Loucy (cell line): ENCODE measurements around the gene MACROD1.

Experiments
- H2AFZ ChIP-seq: fragments of 200-600 bp; sonication (generic); 2 replicates; pipeline ENCODE4 v1.6.0; 2016; ENCODE audit warnings: antibody characterized with exemption, mild to moderate bottlenecking, low read length, moderate library complexity
- H3F3A ChIP-seq: fragments of 200-600 bp; 2 replicates; pipeline ENCODE4 v1.6.0; 2016; ENCODE audit warnings: antibody characterized with exemption, low read depth, mild to moderate bottlenecking
- H3K27me3 ChIP-seq: fragments of 200-600 bp; sonication (generic); 2 replicates; pipeline ENCODE4 v1.6.1; 2014; ENCODE audit warnings: low read length, mild to moderate bottlenecking; ENCODE audit not compliant: insufficient read depth, poor library complexity, severe bottlenecking
- H3K36me3 ChIP-seq: fragments of 200-600 bp; sonication (generic); 2 replicates; pipeline ENCODE4 v1.6.1; 2016; ENCODE audit warnings: low read length; ENCODE audit not compliant: insufficient read depth
- H3K4me1 ChIP-seq: fragments of 200-600 bp; sonication (generic); 2 replicates; pipeline ENCODE4 v1.5.1; 2014; ENCODE audit warnings: low read length, mild to moderate bottlenecking; ENCODE audit not compliant: insufficient read depth, poor library complexity, severe bottlenecking
- H3K4me2 ChIP-seq: fragments of 200-600 bp; sonication (generic); 2 replicates; pipeline ENCODE4 v1.6.0; 2014; ENCODE audit warnings: antibody characterized with exemption, low read length, low read depth, mild to moderate bottlenecking; ENCODE audit not compliant: poor library complexity, severe bottlenecking
- H3K4me3 ChIP-seq: fragments of 200-600 bp; sonication (generic); 2 replicates; pipeline ENCODE4 v1.5.1; 2014; ENCODE audit warnings: low read length, mild to moderate bottlenecking, mixed read lengths; ENCODE audit not compliant: poor library complexity, severe bottlenecking
- H3K79me2 ChIP-seq: fragments of 200-600 bp; sonication (generic); 2 replicates; pipeline ENCODE4 v1.6.1; 2014; ENCODE audit warnings: low read length; ENCODE audit not compliant: insufficient read depth
- H3K9ac ChIP-seq: fragments of 200-600 bp; sonication (generic); 2 replicates; pipeline ENCODE4 v1.6.0; 2014; ENCODE audit warnings: mild to moderate bottlenecking, low read depth, low read length, moderate library complexity; ENCODE audit not compliant: poor library complexity, severe bottlenecking
- H3K9me2 ChIP-seq: fragments of 200-600 bp; sonication (generic); replicated peaks from 2 replicates; pipeline ENCODE4 v1.6.1; 2016; ENCODE audit warnings: low read depth, low read length, mixed read lengths
- H3K9me3 ChIP-seq: fragments of 200-600 bp; sonication (generic); 2 replicates; pipeline ENCODE4 v1.6.1; 2014; ENCODE audit warnings: mild to moderate bottlenecking, antibody characterized with exemption, low read length, low read depth; ENCODE audit not compliant: insufficient read depth
- H4K20me1 ChIP-seq: fragments of 200-600 bp; sonication (generic); 2 replicates; pipeline ENCODE4 v1.6.0; 2014; ENCODE audit warnings: antibody characterized with exemption, low read length, mild to moderate bottlenecking; ENCODE audit not compliant: insufficient read depth, poor library complexity, severe bottlenecking
- CTCF ChIP-seq: fragments of 200-600 bp; sonication (generic); conservative IDR thresholded peaks from 2 replicates; pipeline ENCODE4 v1.5.1; 2014; ENCODE audit warnings: mild to moderate bottlenecking, antibody characterized with exemption, low read length
- EZH2phosphoT487 ChIP-seq: fragments of 200-600 bp; IDR thresholded peaks from 2 replicates; pipeline ENCODE4 v1.6.1; 2018; ENCODE audit warnings: antibody characterized with exemption, mild to moderate bottlenecking, moderate library complexity, borderline replicate concordance

MACROD1 gene

GRCh38 chr11:64192434-64192833 lies 26.5 kb upstream of the MACROD1 start:
- Histone ChIP-seq H3K36me3 (peaks cover 53% of the 10 kb centered on the region; the same call in 1 of the 2 replicates), H3K9me3 (no peaks in the 10 kb centered on the region), H3K4me1 (peaks cover 25% of the 10 kb centered on the region), H3K9me2 (no peaks in the 10 kb centered on the region), H3K79me2 (peaks cover 9% of the 10 kb centered on the region), H3F3A (no peaks in the 10 kb centered on the region), H4K20me1 (peaks cover 41% of the 10 kb centered on the region), H2AFZ (no peak overlapping the region), H3K9ac (no peak overlapping the region), H3K4me3 (no peak overlapping the region), H3K27me3 (no peaks in the 10 kb centered on the region), H3K4me2 (no peak overlapping the region)
- TF ChIP-seq CTCF = no peak
- TF ChIP-seq EZH2phosphoT487 = no peak

GRCh38 chr11:64186492-64187165 lies 20.7 kb upstream of the MACROD1 start:
- Histone ChIP-seq H3K27me3 (no peaks in the 10 kb centered on the region), H3K4me3 (no peak overlapping the region), H3K4me2 (no peak overlapping the region), H3K36me3 (no peaks in the 10 kb centered on the region), H3K79me2 (peaks cover 26% of the 10 kb centered on the region), H4K20me1 (peaks cover 32% of the 10 kb centered on the region), H2AFZ (no peak overlapping the region), H3K4me1 (peaks cover 44% of the 10 kb centered on the region), H3F3A (no peaks in the 10 kb centered on the region), H3K9me2 (no peaks in the 10 kb centered on the region), H3K9ac (no peak overlapping the region), H3K9me3 (no peaks in the 10 kb centered on the region)
- TF ChIP-seq CTCF (no peak), EZH2phosphoT487 (no peak)

GRCh38 chr11:64185693-64186491 lies 20.0 kb upstream of the MACROD1 start, which contains the start of gene STIP1:
STIP1 (plus strand) TSS chr11:64186171; CDS start chr11:64186262, 91 bp downstream.
- Histone ChIP-seq H3K9me2 (no peaks in the 10 kb centered on the region), H2AFZ (peak within 1 kb of the TSS; percentile 41; the same call in 1 of the 2 replicates)
- TF ChIP-seq CTCF = 0 out of 2 replicates have a peak, but pooled peaks have one; percentile 22
- TF ChIP-seq EZH2phosphoT487 = no peak

More at GRCh38 chr11:64185693-64186491, 20.0 kb upstream of the MACROD1 start, which contains the start of gene STIP1:
- Histone ChIP-seq H3K9ac (peak within 1 kb of the TSS; percentile 82), H3K4me1 (peaks cover 44% of the 10 kb centered on the region), H4K20me1 (peaks cover 25% of the 10 kb centered on the region), H3K36me3 (no peaks in the 10 kb centered on the region), H3K27me3 (no peaks in the 10 kb centered on the region), H3F3A (no peaks in the 10 kb centered on the region), H3K79me2 (peaks cover 26% of the 10 kb centered on the region), H3K9me3 (no peaks in the 10 kb centered on the region), H3K4me2 (peak within 1 kb of the TSS; percentile 78), H3K4me3 (peak within 1 kb of the TSS; percentile 85)
